ENCODE measurements around the gene TADA2A.
A peak's percentile ranks its signal among the peaks of the same experiment; 100 is the strongest.

Gene TADA2A

DNA sequence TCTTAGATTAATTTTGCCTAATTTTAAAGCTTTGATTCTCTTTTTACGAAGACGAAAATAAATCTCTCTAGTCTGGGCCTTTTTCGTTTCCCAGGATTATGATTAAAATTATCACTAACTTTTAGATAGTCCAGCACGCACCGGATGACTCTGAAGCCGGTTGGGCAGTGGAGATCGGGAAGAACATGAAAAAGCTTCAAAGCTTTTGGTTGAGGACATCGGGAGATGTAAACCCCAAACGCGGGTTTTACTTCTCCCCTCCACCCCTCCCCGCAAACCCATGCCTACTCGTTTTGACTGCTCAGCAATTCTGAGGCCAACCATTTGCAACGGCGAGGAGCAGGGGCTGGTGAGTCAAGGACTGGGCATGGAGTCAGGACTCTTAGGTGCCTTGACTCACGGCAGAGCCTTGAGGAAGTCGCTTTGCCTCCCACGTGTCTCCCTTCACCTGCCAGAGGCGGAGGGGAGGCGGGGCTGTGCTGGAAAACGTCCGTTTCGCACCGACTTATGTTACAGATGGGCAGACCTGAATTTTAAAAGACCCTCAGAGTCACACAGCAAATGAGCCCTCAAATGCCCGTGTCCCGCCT lies 82.0 kb downstream of the TADA2A start:
- ChIA-PET CTCF (interaction anchor here (0.8 to 1.2 kb wide), 2 partner anchors 82 to 115 kb away, joined by 3 to 6 read pairs; no protein-coding TSS in a partner anchor), POLR2A (interaction anchor here (0.7 to 1.1 kb wide), 6 partner anchors 12 to 121 kb away, joined by 3 to 8 read pairs (median 4); partner anchors contain the start of genes ACACA, SYNRG and TADA2A)
- peak overlapping the region; percentile 94 for H3K27ac ChIP-seq (ENCODE audit: extremely low read depth, low read depth, low read length)
- TF ChIP-seq SP3 (tag by site-specific recombination; IDR thresholded peaks at IDR 0.05): peak; percentile 42; the same call in 1 of the 2 replicates
- TF ChIP-seq ZNF10 (tag by site-specific recombination; IDR thresholded peaks at IDR 0.05): peak; percentile 90; the same call in 1 of the 2 replicates
- no peak for TF ChIP-seq ZNF670 (tag by site-specific recombination; IDR thresholded peaks at IDR 0.05; ENCODE audit: low read depth)
- peak; percentile 56 for TF ChIP-seq HIC1 (tag by site-specific recombination; IDR thresholded peaks at IDR 0.05)
- no peak for TF ChIP-seq ZBTB10 (tag by site-specific recombination; IDR thresholded peaks at IDR 0.05)
- peak; percentile 29; the same call in 1 of the 2 replicates for TF ChIP-seq YY1 (tag by site-specific recombination; IDR thresholded peaks at IDR 0.05)
- TF ChIP-seq REPIN1 (tag by site-specific recombination; IDR thresholded peaks at IDR 0.05; ENCODE audit: low read depth): no peak
- no peak for TF ChIP-seq ZNF280D (tag by site-specific recombination; IDR thresholded peaks at IDR 0.05)
- TF ChIP-seq, protein P1, sequence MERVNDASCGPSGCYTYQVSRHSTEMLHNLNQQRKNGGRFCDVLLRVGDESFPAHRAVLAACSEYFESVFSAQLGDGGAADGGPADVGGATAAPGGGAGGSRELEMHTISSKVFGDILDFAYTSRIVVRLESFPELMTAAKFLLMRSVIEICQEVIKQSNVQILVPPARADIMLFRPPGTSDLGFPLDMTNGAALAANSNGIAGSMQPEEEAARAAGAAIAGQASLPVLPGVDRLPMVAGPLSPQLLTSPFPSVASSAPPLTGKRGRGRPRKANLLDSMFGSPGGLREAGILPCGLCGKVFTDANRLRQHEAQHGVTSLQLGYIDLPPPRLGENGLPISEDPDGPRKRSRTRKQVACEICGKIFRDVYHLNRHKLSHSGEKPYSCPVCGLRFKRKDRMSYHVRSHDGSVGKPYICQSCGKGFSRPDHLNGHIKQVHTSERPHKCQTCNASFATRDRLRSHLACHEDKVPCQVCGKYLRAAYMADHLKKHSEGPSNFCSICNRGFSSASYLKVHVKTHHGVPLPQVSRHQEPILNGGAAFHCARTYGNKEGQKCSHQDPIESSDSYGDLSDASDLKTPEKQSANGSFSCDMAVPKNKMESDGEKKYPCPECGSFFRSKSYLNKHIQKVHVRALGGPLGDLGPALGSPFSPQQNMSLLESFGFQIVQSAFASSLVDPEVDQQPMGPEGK (tag by site-specific recombination; IDR thresholded peaks at IDR 0.05): no peak
- no peak for TF ChIP-seq MYNN (tag by site-specific recombination; IDR thresholded peaks at IDR 0.05; ENCODE audit: borderline replicate concordance)
- TF ChIP-seq ZNF830 (tag by site-specific recombination; IDR thresholded peaks at IDR 0.05; ENCODE audit: low read depth): no peak
- TF ChIP-seq ZNF324 (tag by site-specific recombination; IDR thresholded peaks at IDR 0.05): no peak
- no peak for TF ChIP-seq ZNF184 (tag by site-specific recombination; IDR thresholded peaks at IDR 0.05)
- TF ChIP-seq ZBTB21 (tag by site-specific recombination; IDR thresholded peaks at IDR 0.05): no peak
- TF ChIP-seq ZNF341 (tag by site-specific recombination; IDR thresholded peaks at IDR 0.05; ENCODE audit: low read depth): peak; percentile 88
- TF ChIP-seq ZBTB17 (tag by site-specific recombination; IDR thresholded peaks at IDR 0.05): no peak
- TF ChIP-seq ZXDB (tag by site-specific recombination; IDR thresholded peaks at IDR 0.05): peak; percentile 36
- no peak for TF ChIP-seq ZNF362 (tag by site-specific recombination; IDR thresholded peaks at IDR 0.05)
- no peak for TF ChIP-seq ZNF274 (IDR thresholded peaks at IDR 0.05; ENCODE audit: low read length)
- TF ChIP-seq ZNF274 (tag by site-specific recombination; IDR thresholded peaks at IDR 0.05; ENCODE audit: borderline replicate concordance): no peak
- TF ChIP-seq ZNF140 (tag by site-specific recombination; IDR thresholded peaks at IDR 0.05): no peak
- no peak for TF ChIP-seq ZNF133 (tag by site-specific recombination; IDR thresholded peaks at IDR 0.05)
- TF ChIP-seq ZBTB48 (tag by site-specific recombination; IDR thresholded peaks at IDR 0.05): no peak
- no peak for TF ChIP-seq ZNF776 (tag by site-specific recombination; IDR thresholded peaks at IDR 0.05; ENCODE audit: borderline replicate concordance)
- no peak for TF ChIP-seq ZFP37 (tag by site-specific recombination; IDR thresholded peaks at IDR 0.05)

More for the DNA sequence above, 82.0 kb downstream of the TADA2A start:
- Histone ChIP-seq H3K4me3 (ENCODE audit: low read depth, low read length) (peak overlapping the region; percentile 74), H3K36me3 (ENCODE audit: control insufficient read depth in 2 of 2, insufficient read depth in 1 of 2, low read length in 2 of 2) (no peaks in the 10 kb centered on the region), H3K9me3 (ENCODE audit: control insufficient read depth, insufficient read depth, low read depth, low read length) (no peaks in the 10 kb centered on the region), H3K4me1 (ENCODE audit: control insufficient read depth, insufficient read depth, low read length) (peaks cover 16% of the 10 kb centered on the region)

Measured in HEK293 (cell line).